Endothelial cell of umbilical vein (primary cell): ENCODE measurements around the gene ENOPH1. TPM values are rescaled to one million over a fixed set of nuclear protein-coding genes. Genes with fewer than 3 reads are reported as not detected.

Experiments used
- BruUV-seq: library from RNA; stranded (reverse); fragments of 400-500 nt; replicated peaks from 2 replicates; lab custom pipeline; 2021; lab: Mats Ljungman, UMichigan
- CTCF ChIA-PET: fragments of 300-600, 350-600 bp; sonication (Branson Sonifier 250); formaldehyde crosslinking; loops from one replicate; lab custom pipeline; 2021; ENCODE audit warnings: antibody characterized with exemption, inconsistent platforms; lab: Charles Lee
- POLR2A ChIA-PET: fragments of 300-600, 350-600 bp; sonication (Branson Sonifier 250); formaldehyde crosslinking; loops from one replicate; lab custom pipeline; 2021; ENCODE audit warnings: antibody characterized with exemption, inconsistent platforms; lab: Charles Lee
- DNase-seq: peaks from one replicate; pipeline ENCODE4 v3.0.0-alpha.2; 2011; ENCODE audit warnings: low read depth, low spot score
- FAIRE-seq: peaks from 2 replicates; lab custom pipeline; 2011; peaks lifted over from hg19 to GRCh38; lab: Jason Lieb, UNC
- H2AFZ ChIP-seq: 2 replicates; pipeline ENCODE4 v1.6.0; 2012; ENCODE audit warnings: low read depth, low read length, control low read depth, inconsistent platforms
- H3K27ac ChIP-seq: 2 replicates; pipeline ENCODE4 v1.5.1; 2011; ENCODE audit warnings: low read depth, mild to moderate bottlenecking, control low read depth, low read length, moderate library complexity; ENCODE audit not compliant: insufficient read depth
- H3K27me3 ChIP-seq, 2 experiments: 2 replicates each; pipeline versions ENCODE4 v1.6.0 to v1.6.1; 2011; ENCODE audit warnings: low read length in 2 of 2, mixed read lengths in 1 of 2; ENCODE audit not compliant: control insufficient read depth in 2 of 2, insufficient read depth in 2 of 2
- H3K36me3 ChIP-seq, 2 experiments: 2 replicates in 1 of 2; 3 replicates in 1 of 2; pipeline ENCODE4 v1.5.1; 2011; ENCODE audit warnings: low read length in 2 of 2, mild to moderate bottlenecking in 1 of 2, moderate library complexity in 1 of 2; ENCODE audit not compliant: control insufficient read depth in 2 of 2, insufficient read depth in 2 of 2; ENCODE audit errors: extremely low read depth in 1 of 2
- H3K4me1 ChIP-seq: 3 replicates; pipeline ENCODE4 v1.5.1; 2011; ENCODE audit warnings: mild to moderate bottlenecking, low read length; ENCODE audit not compliant: control insufficient read depth, insufficient read depth; ENCODE audit errors: extremely low read depth
- H3K4me2 ChIP-seq: 2 replicates; pipeline ENCODE4 v1.6.1; 2011; ENCODE audit warnings: low read length, control low read depth, mixed read lengths; ENCODE audit not compliant: insufficient read depth
- H3K4me3 ChIP-seq, 3 experiments: fragments of 200-600 bp in 1 of 3; sonication (generic), shearing (Covaris generic) in 1 of 3; replicated peaks in 1 of 3; 2 replicates each; pipeline ENCODE4 v1.5.1; 2011 to 2016; ENCODE audit warnings: control low read depth in 3 of 3, low read length in 3 of 3, mild to moderate bottlenecking in 2 of 3, inconsistent platforms in 1 of 3, low read depth in 1 of 3, moderate library complexity in 1 of 3; ENCODE audit not compliant: insufficient read depth in 1 of 3
- H3K79me2 ChIP-seq: 2 replicates; pipeline ENCODE4 v1.6.0; 2012; ENCODE audit warnings: low read length, inconsistent platforms; ENCODE audit not compliant: control insufficient read depth, insufficient read depth
- H3K9ac ChIP-seq: replicated peaks from 2 replicates; pipeline ENCODE3; 2011; ENCODE audit warnings: low read length, control low read depth; ENCODE audit not compliant: insufficient read depth; ENCODE audit errors: extremely low read depth
- H3K9me1 ChIP-seq: replicated peaks from 3 replicates; pipeline ENCODE4 v1.6.0; 2011; ENCODE audit warnings: mild to moderate bottlenecking, low read length; ENCODE audit not compliant: control insufficient read depth, insufficient read depth; ENCODE audit errors: extremely low read depth
- H3K9me3 ChIP-seq: replicated peaks from 2 replicates; pipeline ENCODE4 v1.5.1; 2012; ENCODE audit warnings: low read length, inconsistent platforms; ENCODE audit not compliant: control insufficient read depth, insufficient read depth
- H4K20me1 ChIP-seq: replicated peaks from 2 replicates; pipeline ENCODE3; 2011; ENCODE audit warnings: mild to moderate bottlenecking, low read length; ENCODE audit not compliant: control insufficient read depth, insufficient read depth; ENCODE audit errors: extremely low read depth
- EZH2 ChIP-seq: IDR thresholded peaks from 2 replicates; pipeline ENCODE4 v1.6.1; 2012; ENCODE audit warnings: borderline replicate concordance, low read depth, mild to moderate bottlenecking, moderate library complexity, low read length, inconsistent platforms; ENCODE audit not compliant: severe bottlenecking
- FOS ChIP-seq: IDR thresholded peaks from 2 replicates; pipeline ENCODE4 v1.6.1; 2011; ENCODE audit warnings: mild to moderate bottlenecking, low read length, moderate library complexity, borderline replicate concordance; ENCODE audit not compliant: insufficient read depth
- GATA2 ChIP-seq: IDR thresholded peaks from 2 replicates; pipeline ENCODE4 v1.7.0; 2011; ENCODE audit warnings: low read depth, mild to moderate bottlenecking, moderate library complexity, mixed read lengths, low read length; ENCODE audit not compliant: insufficient read length, insufficient read depth
- JUN ChIP-seq: IDR thresholded peaks from 2 replicates; pipeline ENCODE4 v1.6.1; 2011; ENCODE audit warnings: borderline replicate concordance, low read depth; ENCODE audit not compliant: insufficient read length, insufficient read depth
- MYC ChIP-seq: IDR thresholded peaks from one replicate; pipeline ENCODE4 v1.6.1; 2011; ENCODE audit warnings: mild to moderate bottlenecking, low read depth, low read length
- POLR2A ChIP-seq: IDR thresholded peaks from 2 replicates; pipeline ENCODE4 v1.6.1; 2012; ENCODE audit warnings: low read depth, mild to moderate bottlenecking, control low read depth, low read length
- POLR2AphosphoS5 ChIP-seq: IDR thresholded peaks from 2 replicates; pipeline ENCODE4 v1.6.1; 2012; ENCODE audit warnings: low read depth, mild to moderate bottlenecking, control low read depth, low read length, moderate library complexity; ENCODE audit not compliant: insufficient read depth
- dilution Hi-C: fragments of 300-500 bp; cut with MboI; formaldehyde crosslinking; loops from one replicate; pipeline ENCODE4 v1.15.0; 2019; ENCODE audit warnings: low sequenced_read_pairs; ENCODE audit not compliant: extremely low pct_ligation_motif_present
- intact Hi-C: fragments of 100-400 bp; cut with micrococcal nuclease; formaldehyde crosslinking; loops from one replicate; pipeline ENCODE4 v1.10.0; 2022
- polyA plus RNA-seq, 4 experiments: library from polyadenylated mRNA; depleted of rRNA in 3 of 4; stranded (reverse) in 3 of 4; unstranded in 1 of 4; fragments of >200 nt; gene quantifications; 2 replicates each; pipeline versions ENCODE4 v1.2.1 to v1.2.3, GENCODE V29; 2011 to 2012; ENCODE audit warnings: missing spikeins in 1 of 4
- total RNA-seq: library from RNA; stranded (reverse); gene quantifications from 2 replicates; pipeline ENCODE4 v1.2.3, GENCODE V29; 2021
- TF ChIP-seq, protein P1 (sequence below): IDR thresholded peaks from 2 replicates; pipeline ENCODE4 v1.6.1; 2011; ENCODE audit not compliant: insufficient read depth, insufficient read length
- TF ChIP-seq, protein P2 (sequence below), 2 donors: IDR thresholded peaks; 1 replicate in 1 of 2; 2 replicates in 1 of 2; pipeline ENCODE4 v1.5.1; 2011; ENCODE audit warnings: low read length in 2 of 2, mild to moderate bottlenecking in 2 of 2, moderate library complexity in 2 of 2, control low read depth in 1 of 2, inconsistent platforms in 1 of 2, low read depth in 1 of 2; ENCODE audit not compliant: insufficient read depth in 1 of 2; ENCODE audit errors: extremely low read depth in 1 of 2

ENOPH1 gene
- total and polyA plus RNA-seq, 2 donors (not counting 3 experiments of a cell fraction or from before 2014, with no cell fraction given) = 11.1 to 35.0 TPM

DNA sequence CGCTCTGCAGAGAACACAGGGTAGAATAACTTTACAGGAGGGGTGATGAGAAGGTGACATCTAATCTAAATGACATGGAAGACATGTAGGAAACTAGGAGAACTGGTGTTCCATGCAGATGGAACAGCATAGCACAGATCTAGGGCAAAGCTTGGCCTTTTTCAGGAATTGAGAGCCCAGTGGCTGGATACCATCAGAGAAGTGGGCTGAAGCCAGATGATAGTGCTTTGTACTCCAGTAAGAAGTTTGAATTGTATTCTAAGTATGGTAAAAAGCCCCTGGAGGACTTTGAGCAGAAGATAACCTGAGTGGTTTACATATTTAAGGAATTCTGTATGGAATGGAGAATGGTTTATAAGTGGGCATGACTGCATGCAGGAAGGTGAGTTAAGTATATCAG lies 32.8 kb downstream of the ENOPH1 start:
- H3K4me2 ChIP-seq = no peak overlapping the region
- BruUV-seq = no TSS peak
- H3K36me3 ChIP-seq = peaks cover 5 to 9% of the 10 kb centered on the region in 2 experiments
- no peaks in the 10 kb centered on the region for H4K20me1 ChIP-seq
- no peak for DNase-seq
- H3K79me2 ChIP-seq = no peaks in the 10 kb centered on the region
- H3K27me3 ChIP-seq = no peaks in the 10 kb centered on the region
- CTCF ChIA-PET = interaction anchor here (1.1 to 17.0 kb wide), 9 partner anchors 12 to 343 kb away, joined by 4 to 500 read pairs (median 8); partner anchors contain the start of gene SCD5
- H3K9ac ChIP-seq = no peak overlapping the region
- H3K4me1 ChIP-seq = no peaks in the 10 kb centered on the region
- dilution Hi-C loops = no loop called here
- POLR2A ChIA-PET = no interaction called here
- TF ChIP-seq GATA2 (no peak), JUN (no peak), EZH2 (no peak), FOS (no peak), MYC (no peak)
- TF ChIP-seq, protein P1, sequence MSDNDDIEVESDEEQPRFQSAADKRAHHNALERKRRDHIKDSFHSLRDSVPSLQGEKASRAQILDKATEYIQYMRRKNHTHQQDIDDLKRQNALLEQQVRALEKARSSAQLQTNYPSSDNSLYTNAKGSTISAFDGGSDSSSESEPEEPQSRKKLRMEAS = no peak
- H3K9me3 ChIP-seq = no peaks in the 10 kb centered on the region
- H3K4me3 ChIP-seq = no peak overlapping the region
- intact Hi-C loops = loop anchor here (2.0 to 5.0 kb wide), 6 partner anchors 98 to 819 kb away; partner anchors contain the start of genes COQ2 and TMEM150C
- H3K27ac ChIP-seq = no peak overlapping the region
- no peak overlapping the region for H2AFZ ChIP-seq
- FAIRE-seq = no peak
- no peaks in the 10 kb centered on the region for H3K9me1 ChIP-seq

DNA sequence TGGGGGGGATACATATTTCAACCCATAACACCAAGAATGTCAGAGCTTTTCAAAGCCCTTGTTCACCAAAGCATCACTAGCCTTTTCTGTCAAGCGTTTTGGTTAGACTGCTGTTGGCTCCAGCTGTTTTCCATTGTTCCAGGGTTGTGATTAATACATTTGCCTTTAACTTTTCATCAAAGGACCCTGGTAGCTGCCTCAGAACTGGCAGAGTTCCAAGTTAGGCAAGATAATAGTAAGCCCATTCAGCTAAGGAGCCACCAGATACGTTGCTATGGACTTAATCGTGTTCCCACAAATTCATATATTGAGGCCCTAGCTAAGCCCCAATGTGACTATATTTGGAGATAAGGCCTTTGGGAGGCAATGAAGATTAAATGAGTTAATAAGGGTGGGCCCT lies 37.1 kb downstream of the ENOPH1 start:
- Histone ChIP-seq H3K4me3 (no peak overlapping the region), H3K9ac (no peak overlapping the region), H3K27ac (no peak overlapping the region), H3K79me2 (no peaks in the 10 kb centered on the region), H3K9me1 (no peaks in the 10 kb centered on the region), H3K36me3 (peaks cover 2 to 3% of the 10 kb centered on the region in 2 experiments), H3K4me2 (no peak overlapping the region), H3K4me1 (no peaks in the 10 kb centered on the region), H3K27me3 (no peaks in the 10 kb centered on the region), H3K9me3 (no peaks in the 10 kb centered on the region), H2AFZ (no peak overlapping the region), H4K20me1 (no peaks in the 10 kb centered on the region)
- ChIA-PET POLR2A (no interaction called here), CTCF (interaction anchor here (17.0 kb wide), 1 partner anchor 273 kb away, joined by 500 read pairs; no protein-coding TSS in a partner anchor)
- DNase-seq = peak; percentile 12
- TF ChIP-seq EZH2 (no peak), MYC (no peak), JUN (no peak), GATA2 (no peak), POLR2A (no peak), FOS (no peak), POLR2AphosphoS5 (no peak)
- TF ChIP-seq, protein P1 = no peak
- TF ChIP-seq, protein P2, sequence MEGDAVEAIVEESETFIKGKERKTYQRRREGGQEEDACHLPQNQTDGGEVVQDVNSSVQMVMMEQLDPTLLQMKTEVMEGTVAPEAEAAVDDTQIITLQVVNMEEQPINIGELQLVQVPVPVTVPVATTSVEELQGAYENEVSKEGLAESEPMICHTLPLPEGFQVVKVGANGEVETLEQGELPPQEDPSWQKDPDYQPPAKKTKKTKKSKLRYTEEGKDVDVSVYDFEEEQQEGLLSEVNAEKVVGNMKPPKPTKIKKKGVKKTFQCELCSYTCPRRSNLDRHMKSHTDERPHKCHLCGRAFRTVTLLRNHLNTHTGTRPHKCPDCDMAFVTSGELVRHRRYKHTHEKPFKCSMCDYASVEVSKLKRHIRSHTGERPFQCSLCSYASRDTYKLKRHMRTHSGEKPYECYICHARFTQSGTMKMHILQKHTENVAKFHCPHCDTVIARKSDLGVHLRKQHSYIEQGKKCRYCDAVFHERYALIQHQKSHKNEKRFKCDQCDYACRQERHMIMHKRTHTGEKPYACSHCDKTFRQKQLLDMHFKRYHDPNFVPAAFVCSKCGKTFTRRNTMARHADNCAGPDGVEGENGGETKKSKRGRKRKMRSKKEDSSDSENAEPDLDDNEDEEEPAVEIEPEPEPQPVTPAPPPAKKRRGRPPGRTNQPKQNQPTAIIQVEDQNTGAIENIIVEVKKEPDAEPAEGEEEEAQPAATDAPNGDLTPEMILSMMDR (IDR thresholded peaks at IDR 0.05; ENCODE audit: extremely low read depth in 1 of 2, insufficient read depth in 1 of 2, low read depth in 1 of 2, low read length in 2 of 2) = no peak
- intact Hi-C loops = loop anchor here (5.0 kb wide), 1 partner anchor 50 kb away; no protein-coding TSS in a partner anchor
- FAIRE-seq = peak; percentile 74
- dilution Hi-C loops = no loop called here
- BruUV-seq = no TSS peak
